HCT116 (cell line): ENCODE measurements around the gene IL17A. TPM values are rescaled to one million over a fixed set of nuclear protein-coding genes. Genes with fewer than 3 reads are reported as not detected.

Experiments
- ATAC-seq: fragments of 200-7000 bp; cut with Tn5 transposase; 2 replicates; pipeline ENCODE4 v1.9.1; 2020; ENCODE audit warnings: mild to moderate bottlenecking, moderate library complexity
- BruUV-seq: library from RNA; stranded (reverse); fragments of 400-500 nt; replicated peaks from 2 replicates; lab custom pipeline; 2021; lab: Mats Ljungman, UMichigan
- CTCF ChIA-PET: fragments of 300-600 bp; sonication (Branson Sonifier 250); formaldehyde crosslinking; loops from one replicate; lab custom pipeline; 2021; ENCODE audit warnings: antibody characterized with exemption; lab: Charles Lee
- POLR2A ChIA-PET: fragments of 300-600, 350-600 bp; sonication (Branson Sonifier 250); formaldehyde crosslinking; loops from one replicate; lab custom pipeline; 2021; ENCODE audit warnings: antibody characterized with exemption; lab: Charles Lee
- RAD21 ChIA-PET, 2 experiments: fragments of 300-600 bp; sonication (Branson Sonifier 250); formaldehyde crosslinking; loops; one replicate each; lab custom pipeline; 2023; ENCODE audit warnings: low total read pairs in 2 of 2; ENCODE audit not compliant: uncharacterized antibody in 2 of 2, unreplicated experiment in 2 of 2, low non-redundant PET in 1 of 2; lab: Charles Lee
- DNase-seq: peaks from one replicate; pipeline ENCODE4 v3.0.0-alpha.2; 2010; ENCODE audit warnings: low read depth, low spot score
- H2AFZ ChIP-seq: fragments of 200-600 bp; shearing (Covaris generic), sonication (generic); 2 replicates; pipeline ENCODE4 v1.6.1; 2017; ENCODE audit warnings: low read depth, mixed run types, mixed read lengths, antibody characterized with exemption, low read length; ENCODE audit not compliant: poor library complexity, severe bottlenecking
- H3K27ac ChIP-seq: 2 replicates; pipeline ENCODE4 v1.5.1; 2012; ENCODE audit warnings: low read depth, low read length
- H3K27me3 ChIP-seq: fragments of 200-600 bp; sonication (generic); 2 replicates; pipeline ENCODE4 v1.6.1; 2016; ENCODE audit warnings: mixed run types, low read length, mixed read lengths; ENCODE audit not compliant: insufficient read depth
- H3K36me3 ChIP-seq, 2 experiments: fragments of 200-500 bp in 1 of 2; fragments of 200-600 bp in 1 of 2; sonication (Bioruptor generic) in 1 of 2; sonication (generic) in 1 of 2; 2 replicates each; pipeline versions ENCODE4 v1.5.1 to v1.6.1; 2014 to 2016; ENCODE audit warnings: low read length in 2 of 2, inconsistent platforms in 1 of 2, mixed read lengths in 1 of 2, mixed run types in 1 of 2; ENCODE audit not compliant: insufficient read depth in 2 of 2, control insufficient read depth in 1 of 2
- H3K4me1 ChIP-seq, 2 experiments: fragments of 200-600 bp in 1 of 2; sonication (generic) in 1 of 2; 2 replicates each; pipeline versions ENCODE4 v1.5.1 to v1.6.1; 2012 to 2017; ENCODE audit warnings: low read length in 2 of 2, inconsistent platforms in 1 of 2, mild to moderate bottlenecking in 1 of 2, mixed read lengths in 1 of 2, mixed run types in 1 of 2, moderate library complexity in 1 of 2; ENCODE audit not compliant: insufficient read depth in 2 of 2, control insufficient read depth in 1 of 2
- H3K4me2 ChIP-seq: fragments of 200-600 bp; sonication (generic); 2 replicates; pipeline ENCODE4 v1.6.1; 2017; ENCODE audit warnings: mixed run types, low read length, mixed read lengths
- H3K4me3 ChIP-seq, 2 experiments: fragments of 200-600 bp in 1 of 2; sonication (generic) in 1 of 2; replicated peaks in 1 of 2; 2 replicates each; pipeline ENCODE4 v1.5.1; 2011 to 2016; ENCODE audit warnings: low read length in 2 of 2, control low read depth in 1 of 2, low read depth in 1 of 2, mild to moderate bottlenecking in 1 of 2, mixed read lengths in 1 of 2, mixed run types in 1 of 2
- H3K79me2 ChIP-seq: fragments of 200-600 bp; sonication (generic); 2 replicates; pipeline ENCODE4 v1.6.1; 2017; ENCODE audit warnings: mild to moderate bottlenecking, mixed run types, low read length, moderate library complexity, mixed read lengths; ENCODE audit not compliant: insufficient read depth
- H3K9ac ChIP-seq: fragments of 200-600 bp; sonication (generic); 2 replicates; pipeline ENCODE4 v1.6.1; 2016; ENCODE audit warnings: low read length, mixed read lengths
- H3K9me2 ChIP-seq: fragments of 200-600 bp; sonication (generic), shearing (Covaris generic); 2 replicates; pipeline ENCODE4 v1.6.1; 2017; ENCODE audit warnings: mixed run types, mild to moderate bottlenecking, moderate library complexity; ENCODE audit not compliant: insufficient read depth
- H3K9me3 ChIP-seq, 2 experiments: fragments of 200-500 bp in 1 of 2; fragments of 200-600 bp in 1 of 2; sonication (Bioruptor generic) in 1 of 2; sonication (generic) in 1 of 2; 2 replicates each; pipeline ENCODE4 v1.6.1; 2014 to 2017; ENCODE audit warnings: low read length in 2 of 2, mixed read lengths in 2 of 2, inconsistent platforms in 1 of 2, low read depth in 1 of 2, mild to moderate bottlenecking in 1 of 2, mixed run types in 1 of 2, moderate library complexity in 1 of 2; ENCODE audit not compliant: control insufficient read depth in 1 of 2, insufficient read depth in 1 of 2
- H4K20me1 ChIP-seq: fragments of 200-600 bp; sonication (generic), shearing (Covaris generic); 2 replicates; pipeline ENCODE4 v1.6.1; 2017; ENCODE audit warnings: mixed run types, mild to moderate bottlenecking, moderate library complexity; ENCODE audit not compliant: insufficient read depth
- ATF3 ChIP-seq: IDR thresholded peaks from 2 replicates; pipeline ENCODE4 v1.6.1; 2012
- CBX3 ChIP-seq: IDR thresholded peaks from 2 replicates; pipeline ENCODE4 v1.6.1; 2012; ENCODE audit warnings: low read depth
- CEBPB ChIP-seq: IDR thresholded peaks from 2 replicates; pipeline ENCODE4 v1.6.1; 2012; ENCODE audit warnings: low read depth
- CTCF ChIP-seq, 3 experiments: fragments of 200-600 bp in 1 of 3; sonication (generic) in 1 of 3; IDR thresholded peaks in 2 of 3; conservative IDR thresholded peaks in 1 of 3; 2 replicates each; pipeline ENCODE4 v1.5.1; 2012 to 2017; ENCODE audit warnings: low read depth in 2 of 3, low read length in 2 of 3, antibody characterized with exemption in 1 of 3, borderline replicate concordance in 1 of 3, control low read depth in 1 of 3, mild to moderate bottlenecking in 1 of 3, mixed read lengths in 1 of 3, mixed run types in 1 of 3, moderate library complexity in 1 of 3; ENCODE audit not compliant: insufficient read depth in 1 of 3
- EGR1 ChIP-seq: IDR thresholded peaks from 2 replicates; pipeline ENCODE4 v1.6.1; 2012; ENCODE audit warnings: low read depth
- EZH2 ChIP-seq: fragments of 200-600 bp; sonication (generic); IDR thresholded peaks from 2 replicates; pipeline ENCODE4 v1.6.1; 2017; ENCODE audit warnings: antibody characterized with exemption, mixed run types
- EZH2phosphoT487 ChIP-seq: fragments of 200-600 bp; IDR thresholded peaks from 2 replicates; pipeline ENCODE4 v1.6.1; 2018; ENCODE audit warnings: antibody characterized with exemption, borderline replicate concordance
- FOSL1 ChIP-seq: IDR thresholded peaks from 2 replicates; pipeline ENCODE4 v1.6.1; 2012; ENCODE audit warnings: low read depth
- JUND ChIP-seq: IDR thresholded peaks from 2 replicates; pipeline ENCODE4 v1.6.1; 2012
- POLR2A ChIP-seq: IDR thresholded peaks from 2 replicates; pipeline ENCODE4 v1.7.0; 2011; ENCODE audit warnings: borderline replicate concordance; ENCODE audit not compliant: insufficient read depth, insufficient read length; ENCODE audit errors: extremely low read depth
- POLR2AphosphoS5 ChIP-seq: IDR thresholded peaks from 2 replicates; pipeline ENCODE4 v1.6.1; 2011; ENCODE audit warnings: mild to moderate bottlenecking, low read depth, low read length, moderate library complexity
- REST ChIP-seq: IDR thresholded peaks from 2 replicates; pipeline ENCODE4 v1.6.1; 2012; ENCODE audit warnings: low read depth
- SIN3A ChIP-seq: IDR thresholded peaks from 2 replicates; pipeline ENCODE4 v1.6.1; 2012; ENCODE audit warnings: low read depth
- SP1 ChIP-seq: IDR thresholded peaks from 2 replicates; pipeline ENCODE4 v1.6.1; 2012; ENCODE audit warnings: low read depth
- SRF ChIP-seq: IDR thresholded peaks from 2 replicates; pipeline ENCODE4 v1.6.1; 2012; ENCODE audit warnings: low read depth
- YY1 ChIP-seq: IDR thresholded peaks from 2 replicates; pipeline ENCODE4 v1.6.1; 2011; ENCODE audit warnings: low read length, low read depth, moderate library complexity, mild to moderate bottlenecking; ENCODE audit not compliant: insufficient replicate concordance; ENCODE audit errors: extremely low read depth
- ZFX ChIP-seq: fragments of 450-650 bp; IDR thresholded peaks from 2 replicates; pipeline ENCODE4 v1.6.1; 2017
- ZNF274 ChIP-seq: fragments of 200-500 bp; sonication (Bioruptor generic); IDR thresholded peaks from 2 replicates; pipeline ENCODE4 v1.6.1; 2014; ENCODE audit warnings: mild to moderate bottlenecking, low read depth, low read length, inconsistent platforms
- intact Hi-C: fragments of 100-400 bp; cut with micrococcal nuclease; formaldehyde crosslinking; loops from 2 replicates; pipeline ENCODE4 v1.10.0; 2022
- total RNA-seq: library from RNA; stranded (reverse); gene quantifications from one replicate; pipeline ENCODE4 v1.2.1, GENCODE V29; 2021; ENCODE audit not compliant: unreplicated experiment
- TF ChIP-seq, protein P1 (sequence below): IDR thresholded peaks from 2 replicates; pipeline ENCODE4 v1.6.1; 2012
- TF ChIP-seq, protein P2 (sequence below): IDR thresholded peaks from 2 replicates; pipeline ENCODE4 v1.6.1; 2011; ENCODE audit warnings: mild to moderate bottlenecking, low read length, moderate library complexity; ENCODE audit not compliant: insufficient replicate concordance; ENCODE audit errors: extremely low read depth

Gene IL17A
- total RNA-seq, 1 experiment from 2014 or later, result not detected

- TF ChIP-seq CEBPB (no peak), YY1 (no peak), CBX3 (no peak), EZH2phosphoT487 (no peak), JUND (no peak), ATF3 (no peak), SRF (no peak), SIN3A (no peak), POLR2A (no peak), EZH2 (no peak), POLR2AphosphoS5 (no peak), SP1 (no peak), EGR1 (no peak), CTCF (IDR thresholded peaks at IDR 0.05 in 2 of 3, conservative IDR thresholded peaks at IDR 0.05 in 1 of 3; ENCODE audit: borderline replicate concordance in 1 of 3, insufficient read depth in 1 of 3, low read depth in 2 of 3, low read length in 2 of 3) (no peak), ZFX (no peak), REST (no peak), ZNF274 (no peak), FOSL1 (no peak)
- TF ChIP-seq, protein P1, sequence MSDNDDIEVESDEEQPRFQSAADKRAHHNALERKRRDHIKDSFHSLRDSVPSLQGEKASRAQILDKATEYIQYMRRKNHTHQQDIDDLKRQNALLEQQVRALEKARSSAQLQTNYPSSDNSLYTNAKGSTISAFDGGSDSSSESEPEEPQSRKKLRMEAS, result no peak
- TF ChIP-seq, protein P2, sequence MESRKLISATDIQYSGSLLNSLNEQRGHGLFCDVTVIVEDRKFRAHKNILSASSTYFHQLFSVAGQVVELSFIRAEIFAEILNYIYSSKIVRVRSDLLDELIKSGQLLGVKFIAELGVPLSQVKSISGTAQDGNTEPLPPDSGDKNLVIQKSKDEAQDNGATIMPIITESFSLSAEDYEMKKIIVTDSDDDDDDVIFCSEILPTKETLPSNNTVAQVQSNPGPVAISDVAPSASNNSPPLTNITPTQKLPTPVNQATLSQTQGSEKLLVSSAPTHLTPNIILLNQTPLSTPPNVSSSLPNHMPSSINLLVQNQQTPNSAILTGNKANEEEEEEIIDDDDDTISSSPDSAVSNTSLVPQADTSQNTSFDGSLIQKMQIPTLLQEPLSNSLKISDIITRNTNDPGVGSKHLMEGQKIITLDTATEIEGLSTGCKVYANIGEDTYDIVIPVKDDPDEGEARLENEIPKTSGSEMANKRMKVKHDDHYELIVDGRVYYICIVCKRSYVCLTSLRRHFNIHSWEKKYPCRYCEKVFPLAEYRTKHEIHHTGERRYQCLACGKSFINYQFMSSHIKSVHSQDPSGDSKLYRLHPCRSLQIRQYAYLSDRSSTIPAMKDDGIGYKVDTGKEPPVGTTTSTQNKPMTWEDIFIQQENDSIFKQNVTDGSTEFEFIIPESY, result no peak
- intact Hi-C loops, result no loop called here
- Histone ChIP-seq H3K27ac (no peak overlapping the region), H2AFZ (no peak overlapping the region), H3K4me3 (no peak overlapping the region), H3K79me2 (no peaks in the 10 kb centered on the region), H4K20me1 (no peaks in the 10 kb centered on the region), H3K4me2 (no peak overlapping the region), H3K36me3 (no peaks in the 10 kb centered on the region), H3K4me1 (no peaks in the 10 kb centered on the region), H3K9me3 (no peaks in the 10 kb centered on the region), H3K9me2 (no peaks in the 10 kb centered on the region), H3K9ac (no peak overlapping the region), H3K27me3 (no peaks in the 10 kb centered on the region)
- BruUV-seq, result no TSS peak
- ChIA-PET POLR2A (no interaction called here), RAD21 (no interaction called here), CTCF (no interaction called here)
- ATAC-seq (no peak), DNase-seq (no peak)
Observed at GRCh38 chr6:52201493-52201892, 15.3 kb downstream of the IL17A start.
